NK-92 (cell line): ENCODE data around the gene CFAP20DC.
"Not testable (repeated sequence)": the region's sequence is repeated elsewhere in the genome, so short reads cannot be mapped to it uniquely, and the experiment has no call there.

Experiments used
- DNase-seq: peaks from one replicate; lab custom pipeline; 2025; ENCODE audit not compliant: unreplicated experiment; lab: John Stamatoyannopoulos, UW

CFAP20DC gene

DNA sequence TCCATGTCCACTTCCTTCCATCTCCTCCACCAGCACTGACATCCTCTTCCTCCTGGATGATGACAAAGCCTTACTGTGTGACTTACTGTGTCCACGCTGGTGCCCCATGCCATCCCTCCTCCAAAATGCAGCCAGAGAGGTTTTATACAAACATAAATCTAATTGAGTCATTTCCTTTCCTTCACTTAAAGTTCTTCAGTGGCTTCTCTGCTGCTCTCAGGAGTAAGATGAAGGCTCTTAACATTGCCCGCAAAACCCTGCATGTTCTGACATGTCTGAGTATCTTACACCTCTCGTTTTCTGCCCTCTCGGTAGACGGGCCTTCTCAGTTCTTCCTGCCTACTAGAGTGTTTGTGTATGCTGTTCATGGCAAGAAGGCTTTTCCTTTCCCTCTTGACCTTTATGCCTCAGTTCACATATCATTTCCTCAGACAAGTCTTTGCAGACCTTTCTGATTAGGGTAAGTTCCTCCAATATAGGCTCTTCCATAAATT lies 175.5 kb downstream of the CFAP20DC start:
- DNase-seq: no peak

DNA sequence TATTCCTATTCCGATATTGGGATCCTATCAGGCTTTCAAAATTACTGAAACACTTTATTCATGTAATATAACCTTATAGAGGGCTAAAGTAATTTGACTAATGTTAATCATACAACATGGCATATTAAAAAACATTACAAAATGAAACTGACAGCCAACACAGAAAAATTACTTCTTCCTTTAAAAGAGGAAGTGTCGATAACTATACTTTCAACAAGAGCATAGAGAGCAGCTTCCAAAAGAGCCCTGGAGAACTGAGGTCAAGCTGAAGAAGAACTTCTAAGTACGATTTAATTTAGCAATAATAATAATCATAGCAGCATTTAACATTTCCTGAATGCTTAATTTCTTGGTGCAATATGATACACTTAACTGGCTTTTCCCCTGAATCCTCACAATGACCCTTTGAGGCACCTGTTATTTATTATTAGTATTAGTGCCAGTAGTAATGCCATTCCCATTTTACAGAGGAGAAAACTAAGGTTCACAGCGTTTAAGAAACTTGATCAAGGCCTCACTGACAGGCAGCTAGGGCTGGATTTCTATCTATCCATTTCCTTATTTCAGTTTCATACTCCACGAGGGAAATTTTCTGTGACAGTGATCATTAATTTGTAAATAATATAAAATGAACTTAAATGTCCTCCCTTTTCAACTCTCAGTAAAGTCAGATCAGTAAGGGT lies 181.6 kb downstream of the CFAP20DC start:
- DNase-seq: no peak

DNA sequence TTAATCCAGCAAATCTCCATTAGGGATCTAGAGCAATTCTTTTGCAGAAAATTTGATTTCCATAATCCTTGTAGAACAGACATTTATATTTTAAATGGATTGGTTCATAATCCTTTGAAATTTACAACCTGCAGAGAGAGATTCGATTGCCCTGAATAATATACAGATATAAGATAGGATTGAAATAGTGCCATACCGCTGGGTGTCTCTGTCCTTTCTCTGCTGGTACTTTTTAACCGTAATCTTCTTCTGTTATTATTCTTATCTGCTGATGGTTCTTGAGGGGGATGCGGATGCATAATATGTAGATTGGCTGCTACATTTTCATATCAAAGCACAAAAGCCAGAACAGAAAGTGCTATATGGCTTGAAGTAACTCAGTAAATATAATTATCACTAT lies 182.2 kb downstream of the CFAP20DC start:
- DNase-seq: no peak

- DNase-seq: no peak
These were observed 183.7 kb downstream of the CFAP20DC start for GRCh38 chr3:58866079-58866478.

GRCh38 chr3:58864480-58864879 lies 185.3 kb downstream of the CFAP20DC start:
- DNase-seq: no peak

DNA sequence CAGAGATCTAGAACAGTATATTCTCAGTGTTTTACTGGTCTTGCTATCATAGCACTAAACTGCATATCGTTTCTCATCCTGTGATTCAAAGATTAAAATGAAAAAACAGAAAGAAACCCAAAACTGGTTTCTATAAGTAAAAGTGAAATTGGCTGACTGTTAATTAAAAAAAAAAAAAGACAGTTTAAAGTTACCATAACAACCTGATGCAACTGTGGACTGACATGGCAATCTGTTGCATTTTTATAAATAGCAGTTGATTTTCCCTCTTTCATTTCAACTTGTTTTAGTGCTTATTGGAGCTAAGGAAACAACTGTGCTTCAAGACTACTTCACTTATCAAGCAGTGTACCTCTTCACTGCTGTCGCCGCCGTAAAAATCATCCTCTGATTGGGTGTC lies 186.6 kb downstream of the CFAP20DC start:
- DNase-seq: no peak

DNA sequence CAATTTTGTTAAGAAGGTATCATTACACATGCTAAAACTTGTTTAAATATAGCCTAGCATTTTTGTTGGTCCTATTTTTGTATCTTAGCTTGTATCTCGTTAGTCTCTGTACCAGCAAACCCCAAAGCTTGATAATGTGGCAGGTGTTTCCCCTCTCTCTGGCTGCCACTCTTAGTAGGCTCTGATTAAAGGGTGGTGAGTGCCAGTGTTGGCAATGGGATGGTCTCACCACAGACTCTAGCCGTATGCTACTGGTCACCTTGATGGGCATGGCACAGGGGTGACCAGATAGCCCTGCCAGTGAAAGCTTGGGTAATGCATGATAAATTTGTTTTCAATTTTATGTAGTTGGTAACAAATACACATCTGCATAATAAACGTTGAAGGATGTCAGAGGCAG lies 188.3 kb downstream of the CFAP20DC start:
- DNase-seq: no peak

DNA sequence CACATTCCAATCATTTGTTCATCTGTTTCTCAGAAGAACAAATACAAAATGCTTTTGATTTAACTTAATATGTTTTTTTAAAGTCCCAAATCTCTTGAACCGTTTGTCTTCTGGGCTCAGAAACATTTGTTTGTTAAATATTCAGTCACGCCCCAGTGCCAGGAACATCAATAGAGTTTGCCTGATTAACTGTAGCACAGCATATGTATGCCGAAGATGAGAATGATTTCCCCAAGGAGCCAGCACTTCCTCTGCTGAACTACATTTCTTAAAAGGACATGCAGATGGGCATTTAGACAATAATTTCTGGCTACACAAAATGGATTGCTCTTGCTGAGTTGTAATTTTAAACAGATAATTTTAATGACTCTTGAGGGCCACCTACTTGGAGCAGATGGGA lies 191.7 kb downstream of the CFAP20DC start:
- DNase-seq: no peak

GRCh38 chr3:58857402-58857801 lies 192.4 kb downstream of the CFAP20DC start:
- no peak for DNase-seq

DNA sequence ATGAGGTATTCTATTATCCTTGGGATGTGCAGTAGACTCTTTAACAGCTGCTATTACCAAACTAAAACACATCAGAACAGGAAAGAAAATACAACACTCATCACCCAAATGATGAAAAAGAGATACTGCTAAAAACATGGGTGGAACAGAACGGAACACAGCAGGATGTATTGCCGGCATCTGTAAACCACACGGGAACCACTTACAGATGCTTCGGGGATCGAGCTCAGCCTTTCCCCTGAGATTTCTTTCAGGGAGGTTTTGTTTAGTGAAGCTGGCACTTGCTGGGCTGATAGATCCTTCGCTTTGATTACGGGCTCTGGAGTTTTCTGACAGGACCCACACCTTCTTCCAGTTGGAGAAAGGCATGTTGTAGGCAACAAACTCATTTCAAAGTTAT lies 201.0 kb downstream of the CFAP20DC start:
- no peak for DNase-seq

DNA sequence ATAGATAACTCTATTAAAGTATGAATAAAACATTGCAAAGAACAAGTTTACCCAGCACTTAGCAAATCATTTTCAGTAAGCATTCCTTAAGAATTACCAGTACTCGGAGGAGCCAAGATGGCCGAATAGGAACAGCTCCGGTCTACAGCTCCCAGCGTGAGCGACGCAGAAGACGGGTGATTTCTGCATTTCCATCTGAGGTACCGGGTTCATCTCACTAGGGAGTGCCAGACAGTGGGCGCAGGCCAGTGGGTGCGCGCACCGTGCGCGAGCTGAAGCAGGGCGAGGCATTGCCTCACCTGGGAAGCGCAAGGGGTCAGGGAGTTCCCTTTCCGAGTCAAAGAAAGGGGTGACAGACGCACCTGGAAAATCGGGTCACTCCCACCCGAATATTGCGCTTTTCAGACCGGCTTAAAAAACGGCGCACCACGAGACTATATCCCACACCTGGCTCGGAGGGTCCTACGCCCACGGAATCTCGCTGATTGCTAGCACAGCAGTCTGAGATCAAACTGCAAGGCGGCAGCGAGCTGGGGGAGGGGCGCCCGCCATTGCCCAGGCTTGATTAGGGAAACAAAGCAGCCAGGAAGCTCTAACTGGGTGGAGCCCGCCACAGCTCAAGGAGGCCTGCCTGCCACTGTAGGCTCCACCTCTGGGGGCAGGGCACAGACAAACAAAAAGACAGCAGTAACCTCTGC lies 207.6 kb downstream of the CFAP20DC start:
- DNase-seq: not testable (repeated sequence)

GRCh38 chr3:58840949-58841348 lies 208.9 kb downstream of the CFAP20DC start:
- no peak for DNase-seq

GRCh38 chr3:58839964-58840363 lies 209.9 kb downstream of the CFAP20DC start:
- no peak for DNase-seq

DNA sequence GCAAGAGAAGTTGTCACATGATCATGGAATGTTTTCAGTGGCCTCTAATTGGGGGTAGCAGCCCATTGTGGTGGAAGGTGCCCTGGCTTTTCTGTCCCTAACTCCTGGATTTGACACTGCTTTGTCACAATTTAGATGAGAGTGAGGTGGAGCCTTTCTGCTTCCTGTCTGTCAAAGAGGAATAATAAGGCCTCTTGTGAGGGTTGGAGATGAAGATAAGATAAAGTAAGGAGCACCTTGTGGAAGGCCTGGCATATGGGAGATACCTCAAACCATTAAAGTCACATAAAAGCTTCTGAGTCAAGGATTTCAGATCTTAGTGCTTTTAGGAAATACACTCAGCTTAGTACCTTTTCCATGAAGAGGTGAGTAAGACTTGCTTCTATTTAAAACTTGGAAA lies 210.6 kb downstream of the CFAP20DC start:
- DNase-seq: no peak

DNA sequence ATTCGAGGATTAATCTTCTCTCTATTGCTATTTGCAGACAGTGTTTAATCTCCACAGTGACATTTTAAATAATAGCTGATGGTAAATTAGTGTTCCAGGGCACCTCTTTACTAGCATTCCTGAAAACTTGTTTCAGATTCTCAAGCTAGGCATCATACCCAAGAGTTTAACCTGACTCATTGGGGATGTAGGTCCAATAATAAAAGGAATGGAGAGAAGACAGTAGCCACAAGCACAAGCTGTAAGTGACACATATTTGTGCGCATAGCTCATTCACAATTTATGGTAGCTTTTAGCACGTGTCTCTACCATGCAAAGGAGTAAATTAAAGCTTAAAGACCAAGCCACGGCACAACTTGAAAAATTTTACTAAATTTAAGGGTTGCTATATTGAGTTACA lies 212.0 kb downstream of the CFAP20DC start:
- DNase-seq: no peak

DNA sequence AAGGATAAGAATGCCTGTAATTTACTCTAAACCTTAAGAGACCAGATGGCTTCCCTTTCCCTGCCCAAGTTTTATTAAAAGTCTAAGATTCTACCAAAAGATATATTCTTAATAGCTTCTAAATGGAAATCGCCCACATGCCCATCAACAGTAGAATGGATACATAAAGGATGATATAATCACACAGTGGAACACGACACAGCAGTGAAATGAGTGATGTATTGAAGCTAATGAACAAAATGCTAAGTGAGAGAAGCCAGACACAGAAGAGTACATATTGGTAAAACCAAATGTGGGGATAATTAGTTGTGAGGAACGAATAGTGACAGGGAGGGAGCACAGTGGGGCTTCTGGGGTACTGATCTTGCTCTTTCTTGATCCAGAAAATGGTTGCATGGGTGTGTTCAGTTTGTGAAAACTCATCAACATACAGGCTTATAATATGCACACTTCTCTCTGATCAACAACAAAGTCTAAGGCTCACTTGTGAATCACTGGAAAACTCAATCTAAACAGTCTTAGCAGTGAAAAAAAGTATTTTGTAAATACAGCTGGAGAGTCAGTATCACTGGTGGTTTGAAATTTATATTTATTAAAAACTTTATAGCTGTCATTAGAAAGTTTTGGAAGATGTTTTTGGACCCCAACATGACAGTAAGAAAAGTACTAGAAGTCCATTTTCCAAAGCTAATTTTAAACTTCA lies 212.5 kb downstream of the CFAP20DC start:
- DNase-seq: no peak

- no peak for DNase-seq
These were observed 214.7 kb downstream of the CFAP20DC start for GRCh38 chr3:58835086-58835485.

GRCh38 chr3:58833491-58833890 lies 216.3 kb downstream of the CFAP20DC start:
- DNase-seq: no peak

DNA sequence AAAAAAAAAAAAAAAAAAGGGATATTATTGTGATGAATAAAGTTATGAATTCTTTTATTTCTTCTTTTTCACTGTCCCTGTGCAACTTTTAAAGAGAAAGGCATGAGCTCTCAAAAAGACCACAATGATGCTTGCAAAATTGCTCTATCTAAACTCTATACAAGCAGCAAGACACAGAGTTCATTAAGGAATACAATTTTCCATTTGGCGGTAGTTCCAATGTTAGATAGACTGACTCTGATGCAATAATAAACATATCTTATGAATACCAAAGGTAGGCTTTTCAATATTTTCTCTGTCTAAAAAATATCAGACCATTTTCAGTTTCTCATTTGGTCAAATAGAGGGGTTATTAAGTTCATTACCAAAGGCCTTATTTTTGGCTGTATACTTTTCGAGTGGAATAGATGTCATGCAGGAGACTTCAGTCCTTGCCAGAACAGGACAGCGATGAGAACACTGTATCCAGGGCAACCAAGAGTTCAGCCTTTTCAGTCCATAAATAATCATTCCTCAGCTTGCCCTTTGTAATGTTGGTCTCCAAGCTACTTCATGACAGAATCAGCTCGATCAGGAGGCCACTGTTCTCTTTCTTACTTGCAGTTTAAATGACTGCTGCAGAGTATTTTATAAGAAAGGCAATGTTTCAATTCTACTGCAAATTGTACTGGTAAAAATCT lies 220.4 kb downstream of the CFAP20DC start:
- DNase-seq: no peak

- DNase-seq: no peak
These were observed 225.0 kb downstream of the CFAP20DC start for GRCh38 chr3:58824777-58825176.

GRCh38 chr3:58824285-58824684 lies 225.5 kb downstream of the CFAP20DC start:
- DNase-seq: no peak
